COLO668 (cell line): ENCODE measurements around the gene SUZ12.
"Not testable (repeated sequence)": the region's sequence is repeated elsewhere in the genome, so short reads cannot be mapped to it uniquely, and the experiment has no call there.

Experiments
- DNase-seq: peaks from one replicate; lab custom pipeline; 2025; ENCODE audit not compliant: unreplicated experiment; lab: John Stamatoyannopoulos, UW

SUZ12 gene

GRCh38 chr17:31936615-31937609, at the start of gene SUZ12:
Gene SUZ12, plus strand, starts transcription at chr17:31937007. Its CDS starts 240 bp downstream, at chr17:31937247.
- DNase-seq = peak; percentile 80

GRCh38 chr17:31888124-31888523, 48.7 kb upstream of the SUZ12 start:
- DNase-seq = no peak

- peak; percentile 3 for DNase-seq
Observed at GRCh38 chr17:31900877-31901276, 35.9 kb upstream of the SUZ12 start.

- no peak for DNase-seq
Observed at GRCh38 chr17:31902693-31903092, 34.1 kb upstream of the SUZ12 start.

- DNase-seq = no peak
Observed at GRCh38 chr17:31903401-31903800, 33.4 kb upstream of the SUZ12 start.

- DNase-seq = no peak
Observed at GRCh38 chr17:31907342-31907962, 29.4 kb upstream of the SUZ12 start.

GRCh38 chr17:31908386-31908785, 28.4 kb upstream of the SUZ12 start:
- no peak for DNase-seq

GRCh38 chr17:31912705-31913104, 24.1 kb upstream of the SUZ12 start:
- not testable (repeated sequence) for DNase-seq

- DNase-seq = no peak
Observed at GRCh38 chr17:31915456-31916100, 21.2 kb upstream of the SUZ12 start.

- no peak for DNase-seq
Observed at GRCh38 chr17:31916491-31917064, 20.2 kb upstream of the SUZ12 start.

GRCh38 chr17:31917065-31917529, 19.7 kb upstream of the SUZ12 start:
- peak; percentile 33 for DNase-seq

GRCh38 chr17:31917721-31918120, 19.1 kb upstream of the SUZ12 start:
- DNase-seq = not testable (repeated sequence)

GRCh38 chr17:31918701-31919128, 18.1 kb upstream of the SUZ12 start:
- no peak for DNase-seq

GRCh38 chr17:31919802-31920525, 16.8 kb upstream of the SUZ12 start:
- no peak for DNase-seq

- DNase-seq = no peak
Observed at GRCh38 chr17:31926100-31926729, 10.6 kb upstream of the SUZ12 start.

GRCh38 chr17:31931756-31932155, 5.1 kb upstream of the SUZ12 start:
- no peak for DNase-seq

GRCh38 chr17:31935512-31935911, 1.3 kb upstream of the SUZ12 start:
- DNase-seq = no peak

GRCh38 chr17:31937926-31938641, 1.3 kb downstream of the SUZ12 start:
- DNase-seq = not testable (repeated sequence)

GRCh38 chr17:31941916-31942315, 5.1 kb downstream of the SUZ12 start:
- DNase-seq = not testable (repeated sequence)
